Activated CD8-positive, alpha-beta T cell treated with anti-CD3 and anti-CD28 coated beads, Interleukin-2, amount 10 ng/mL, durations not matched to agents 7 days and 5 days (primary cell): Measurements from ENCODE around the gene PKP4. TPM values are rescaled to one million over a fixed set of nuclear protein-coding genes. Genes with fewer than 3 reads are reported as not detected.

ENCODE experiments used
- ATAC-seq: fragments of 150-1000 bp; cut with Tn5 transposase; one replicate; pipeline ENCODE4 v1.10.0; 2021; ENCODE audit warnings: moderate library complexity
- CTCF ChIA-PET: fragments of 350-600 bp; sonication (Branson Sonifier 250); formaldehyde crosslinking; loops from one replicate; lab custom pipeline; 2021; ENCODE audit warnings: antibody characterized with exemption; lab: Charles Lee
- POLR2A ChIA-PET: fragments of 350-600 bp; sonication (Branson Sonifier 250); formaldehyde crosslinking; loops from one replicate; lab custom pipeline; 2021; ENCODE audit warnings: antibody characterized with exemption; lab: Charles Lee
- DNase-seq: peaks from one replicate; pipeline ENCODE4 v3.0.0-alpha.2; 2020
- H3K27ac Mint-ChIP-seq: one replicate; pipeline ENCODE4 v1.8.0; 2021; ENCODE audit warnings: mild to moderate bottlenecking, mixed read lengths
- H3K27me3 Mint-ChIP-seq: one replicate; pipeline ENCODE4 v1.8.0; 2021; ENCODE audit warnings: low read depth, mixed read lengths
- H3K36me3 Mint-ChIP-seq: one replicate; pipeline ENCODE4 v1.8.0; 2021; ENCODE audit warnings: low read depth, mixed read lengths
- H3K4me1 Mint-ChIP-seq: one replicate; pipeline ENCODE4 v1.8.0; 2021; ENCODE audit warnings: low read depth, mixed read lengths
- H3K4me3 Mint-ChIP-seq: one replicate; pipeline ENCODE4 v1.8.0; 2021; ENCODE audit warnings: mild to moderate bottlenecking, mixed read lengths
- H3K9me3 Mint-ChIP-seq: one replicate; pipeline ENCODE4 v1.8.0; 2022; ENCODE audit warnings: mixed read lengths; ENCODE audit not compliant: insufficient read depth
- total RNA-seq, 2 experiments: library from RNA; stranded (reverse); gene quantifications; one replicate each; pipeline ENCODE4 v1.2.3, GENCODE V29; 2021

The PKP4 gene
- total RNA-seq, 2 experiments from 2014 or later, result 32.9 to 35.8 TPM

- Mint-ChIP-seq H3K27me3 (no peaks in the 10 kb centered on the region), H3K4me1 (no peaks in the 10 kb centered on the region), H3K36me3 (no peaks in the 10 kb centered on the region), H3K27ac (no peak overlapping the region), H3K4me3 (no peak overlapping the region), H3K9me3 (no peaks in the 10 kb centered on the region)
- ChIA-PET POLR2A (no interaction called here), CTCF (no interaction called here)
- ATAC-seq, result no peak
- DNase-seq, result no peak
These were observed 46.2 kb downstream of the PKP4 start for GRCh38 chr2:158502974-158503373.

DNA sequence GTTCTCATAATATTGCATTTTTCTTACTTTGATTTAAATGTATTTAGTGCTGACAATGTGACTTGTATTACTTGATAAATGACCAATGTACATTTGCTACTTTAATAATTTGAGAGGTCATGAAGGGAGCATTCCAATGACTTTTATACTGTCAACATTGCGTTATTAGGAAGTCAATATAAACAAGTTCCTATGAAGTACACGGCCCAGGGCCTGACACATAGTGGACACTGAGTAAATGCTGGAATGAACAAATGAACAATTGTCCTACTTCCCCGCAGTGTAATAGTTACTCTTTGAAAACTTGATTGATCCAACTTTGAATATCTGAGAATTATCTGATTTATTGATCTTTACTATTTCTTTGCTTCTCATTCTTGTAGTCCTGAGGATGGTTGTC lies 47.3 kb downstream of the PKP4 start:
- POLR2A ChIA-PET, result no interaction called here
- CTCF ChIA-PET, result no interaction called here
- Mint-ChIP-seq H3K27ac (no peak overlapping the region), H3K9me3 (no peaks in the 10 kb centered on the region), H3K4me3 (no peak overlapping the region), H3K27me3 (no peaks in the 10 kb centered on the region), H3K4me1 (no peaks in the 10 kb centered on the region), H3K36me3 (no peaks in the 10 kb centered on the region)
- ATAC-seq (no peak), DNase-seq (no peak)

DNA sequence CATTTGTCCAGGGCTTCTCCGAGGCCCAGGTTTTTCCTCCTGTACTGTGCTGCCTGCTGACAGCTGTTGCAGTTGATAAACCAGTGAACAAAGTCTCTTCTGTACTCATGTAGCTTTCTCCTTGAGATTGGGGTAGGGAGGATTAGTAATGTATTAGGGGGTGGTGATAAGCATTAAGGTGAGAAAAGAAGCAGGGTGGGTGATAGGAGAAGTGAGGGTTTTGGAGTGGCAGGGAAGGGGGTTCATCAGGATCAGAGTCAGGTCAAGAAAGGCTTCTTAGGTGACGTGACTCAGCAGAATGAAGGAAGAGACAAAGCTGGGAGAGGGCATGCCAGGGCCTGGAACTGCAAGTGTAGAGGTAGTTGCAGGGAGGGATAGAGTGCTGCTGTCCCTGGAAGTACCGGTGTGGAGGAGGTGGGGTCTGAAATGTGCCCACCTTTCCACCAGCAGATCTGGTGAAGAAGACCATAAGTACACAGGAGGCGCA lies 48.7 kb downstream of the PKP4 start:
- H3K36me3 Mint-ChIP-seq, result no peaks in the 10 kb centered on the region
- no peaks in the 10 kb centered on the region for H3K27me3 Mint-ChIP-seq
- no peak for DNase-seq
- no peaks in the 10 kb centered on the region for H3K9me3 Mint-ChIP-seq
- ChIA-PET CTCF (no interaction called here), POLR2A (interaction anchor here (0.7 kb wide), 1 partner anchor 1415 kb away, joined by 3 read pairs; no protein-coding TSS in a partner anchor)
- H3K4me1 Mint-ChIP-seq, result no peaks in the 10 kb centered on the region
- no peak overlapping the region for H3K27ac Mint-ChIP-seq
- H3K4me3 Mint-ChIP-seq, result no peak overlapping the region
- no peak for ATAC-seq

DNA sequence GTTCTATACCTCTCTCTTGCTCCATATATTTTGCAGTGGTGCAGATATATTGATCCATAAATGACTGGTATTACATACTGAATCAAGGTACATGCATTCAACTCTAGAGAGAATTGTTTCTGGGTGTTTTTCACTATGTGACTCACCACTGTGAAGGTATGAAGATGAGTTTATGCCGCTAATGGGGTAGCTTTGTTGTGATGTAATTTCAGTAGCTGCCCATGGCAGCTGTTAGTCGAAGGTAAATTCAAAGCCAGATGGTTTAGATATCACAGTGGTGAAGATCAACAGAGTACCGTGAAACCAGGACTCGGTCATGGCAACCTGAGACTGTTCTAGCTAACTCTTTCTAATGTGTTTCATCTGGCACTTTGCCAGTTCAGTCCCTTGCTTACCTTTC lies 50.4 kb downstream of the PKP4 start:
- Mint-ChIP-seq H3K9me3 (no peaks in the 10 kb centered on the region), H3K27ac (no peak overlapping the region), H3K4me3 (no peak overlapping the region), H3K4me1 (no peaks in the 10 kb centered on the region), H3K27me3 (no peaks in the 10 kb centered on the region), H3K36me3 (no peaks in the 10 kb centered on the region)
- CTCF ChIA-PET, result no interaction called here
- DNase-seq, result no peak
- POLR2A ChIA-PET, result no interaction called here
- ATAC-seq, result no peak

DNA sequence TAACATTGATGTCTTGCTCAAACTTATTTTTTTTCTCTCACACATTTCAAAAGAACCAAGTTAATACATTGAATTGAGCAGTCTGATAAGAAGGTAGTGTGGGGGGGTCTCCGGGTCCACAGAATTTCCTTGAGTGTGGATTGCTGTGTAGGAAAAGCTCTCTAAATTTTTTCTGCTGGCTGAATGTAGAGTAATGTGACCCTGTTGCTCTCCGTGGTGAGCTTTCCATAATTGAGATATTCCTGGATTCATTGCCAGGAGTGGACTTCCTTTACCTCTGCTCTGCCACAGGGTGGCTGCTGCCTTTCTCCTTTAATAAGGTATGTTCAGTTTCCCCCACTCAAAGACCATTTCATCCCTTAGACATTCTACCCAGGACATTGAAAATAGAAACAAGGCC lies 50.9 kb downstream of the PKP4 start:
- CTCF ChIA-PET, result no interaction called here
- DNase-seq, result no peak

DNA sequence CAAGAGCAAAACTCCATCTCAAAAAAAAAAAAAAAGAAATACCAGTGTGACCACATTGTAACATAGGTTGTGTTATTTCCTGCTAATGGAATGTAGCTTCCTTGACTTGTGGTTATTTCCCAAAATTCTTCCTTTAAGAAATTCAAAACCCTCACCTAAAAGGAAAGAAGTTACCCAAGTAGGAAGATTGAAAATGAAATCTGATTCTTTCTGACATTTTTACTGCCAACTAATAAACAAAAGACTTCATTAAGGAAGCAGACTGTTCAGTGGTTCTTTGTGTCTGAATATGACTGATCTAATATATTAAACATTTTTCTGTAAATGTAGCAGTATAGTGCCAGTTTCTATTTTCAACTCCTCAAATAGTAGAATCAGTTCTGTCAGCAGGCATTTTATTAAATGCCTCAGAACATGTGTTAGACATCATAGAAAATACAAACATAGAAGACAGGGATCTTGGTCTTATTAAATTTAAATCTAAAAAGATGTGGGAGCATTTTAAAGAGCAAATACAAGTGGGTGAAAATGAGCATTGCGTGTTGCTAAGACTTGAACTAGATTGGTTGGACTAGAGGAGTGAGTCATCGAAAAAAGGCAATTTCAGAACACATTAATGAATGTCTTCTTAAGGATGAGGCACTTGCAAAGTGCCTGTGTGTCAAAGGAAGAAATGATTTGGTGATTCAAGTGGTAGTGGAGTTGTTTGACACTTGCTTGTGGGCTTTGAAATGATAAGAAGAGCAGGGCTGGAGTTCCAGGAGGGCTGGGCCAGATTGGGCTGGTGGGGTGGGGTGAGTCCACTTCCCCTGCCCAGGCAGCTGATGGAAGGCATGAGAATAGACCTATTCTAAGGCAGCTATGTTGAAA lies 53.4 kb downstream of the PKP4 start:
- H3K36me3 Mint-ChIP-seq, result no peaks in the 10 kb centered on the region
- no peak overlapping the region for H3K4me3 Mint-ChIP-seq
- H3K9me3 Mint-ChIP-seq, result no peaks in the 10 kb centered on the region
- DNase-seq (no peak), ATAC-seq (no peak)
- POLR2A ChIA-PET, result no interaction called here
- H3K27me3 Mint-ChIP-seq, result no peaks in the 10 kb centered on the region
- CTCF ChIA-PET, result no interaction called here
- H3K4me1 Mint-ChIP-seq, result no peaks in the 10 kb centered on the region
- H3K27ac Mint-ChIP-seq, result no peak overlapping the region

More for the DNA sequence above, 50.9 kb downstream of the PKP4 start:
- Mint-ChIP-seq H3K9me3 (no peaks in the 10 kb centered on the region), H3K4me1 (no peaks in the 10 kb centered on the region), H3K4me3 (no peak overlapping the region), H3K27me3 (no peaks in the 10 kb centered on the region), H3K36me3 (no peaks in the 10 kb centered on the region), H3K27ac (no peak overlapping the region)
- no peak for ATAC-seq
- POLR2A ChIA-PET, result no interaction called here

- no peak for DNase-seq
- Mint-ChIP-seq H3K36me3 (no peaks in the 10 kb centered on the region), H3K4me1 (no peaks in the 10 kb centered on the region), H3K4me3 (no peak overlapping the region), H3K9me3 (no peaks in the 10 kb centered on the region), H3K27me3 (no peaks in the 10 kb centered on the region), H3K27ac (no peak overlapping the region)
- ChIA-PET CTCF (no interaction called here), POLR2A (no interaction called here)
- ATAC-seq, result no peak
These were observed 54.1 kb downstream of the PKP4 start for GRCh38 chr2:158510887-158511286.

- Mint-ChIP-seq H3K27me3 (no peaks in the 10 kb centered on the region), H3K4me3 (no peak overlapping the region), H3K9me3 (no peaks in the 10 kb centered on the region), H3K4me1 (no peaks in the 10 kb centered on the region), H3K36me3 (no peaks in the 10 kb centered on the region), H3K27ac (no peak overlapping the region)
- ATAC-seq, result no peak
- ChIA-PET CTCF (no interaction called here), POLR2A (no interaction called here)
- no peak for DNase-seq
These were observed 55.0 kb downstream of the PKP4 start for GRCh38 chr2:158511706-158512105.

DNA sequence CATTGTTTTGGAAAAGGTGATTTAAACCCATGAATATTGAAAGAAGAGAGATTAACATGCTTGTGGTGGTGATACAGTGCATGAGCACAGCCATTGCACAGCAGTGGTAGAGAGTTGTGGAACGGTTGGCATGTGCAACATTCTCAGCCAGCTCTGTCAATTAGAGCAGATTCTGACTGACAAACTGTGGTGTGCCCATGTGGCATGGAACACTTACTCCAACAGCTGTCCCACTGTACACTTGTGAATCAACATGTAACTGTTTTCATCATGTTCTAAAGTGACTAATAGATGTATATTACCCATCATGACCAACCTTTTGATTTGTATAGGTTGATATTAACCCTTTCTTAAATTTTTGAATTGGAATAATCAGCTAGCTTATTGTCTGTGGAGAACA lies 55.6 kb downstream of the PKP4 start:
- DNase-seq (no peak), ATAC-seq (no peak)
- no peaks in the 10 kb centered on the region for H3K36me3 Mint-ChIP-seq
- H3K27ac Mint-ChIP-seq, result no peak overlapping the region
- H3K4me1 Mint-ChIP-seq, result no peaks in the 10 kb centered on the region
- no peak overlapping the region for H3K4me3 Mint-ChIP-seq
- ChIA-PET CTCF (no interaction called here), POLR2A (no interaction called here)
- no peaks in the 10 kb centered on the region for H3K27me3 Mint-ChIP-seq
- no peaks in the 10 kb centered on the region for H3K9me3 Mint-ChIP-seq

DNA sequence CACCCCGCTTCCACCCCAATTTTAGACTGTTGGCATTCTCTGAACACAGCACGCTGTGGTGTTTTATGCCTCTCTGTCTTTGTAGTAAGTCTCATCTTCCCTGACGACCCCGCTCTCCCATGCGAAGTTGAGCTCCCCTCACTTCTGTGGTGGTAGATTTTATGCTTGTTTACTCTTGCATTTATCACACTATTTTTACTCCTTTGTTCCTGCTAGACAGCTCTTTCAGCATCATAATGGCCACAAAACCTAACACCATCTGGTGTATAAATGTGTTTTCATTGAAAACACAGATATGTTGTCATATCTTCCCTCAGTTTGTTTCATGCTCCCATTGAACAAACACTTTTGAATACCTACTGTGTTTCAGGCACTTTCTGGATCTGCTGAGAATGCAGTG lies 57.1 kb downstream of the PKP4 start:
- ChIA-PET CTCF (no interaction called here), POLR2A (no interaction called here)
- H3K36me3 Mint-ChIP-seq, result no peaks in the 10 kb centered on the region
- H3K27me3 Mint-ChIP-seq, result no peaks in the 10 kb centered on the region
- no peaks in the 10 kb centered on the region for H3K9me3 Mint-ChIP-seq
- no peak overlapping the region for H3K27ac Mint-ChIP-seq
- no peak for DNase-seq
- no peaks in the 10 kb centered on the region for H3K4me1 Mint-ChIP-seq
- no peak for ATAC-seq
- no peak overlapping the region for H3K4me3 Mint-ChIP-seq

- DNase-seq (no peak), ATAC-seq (no peak)
- CTCF ChIA-PET, result no interaction called here
- H3K4me1 Mint-ChIP-seq, result no peaks in the 10 kb centered on the region
- no peak overlapping the region for H3K4me3 Mint-ChIP-seq
- H3K9me3 Mint-ChIP-seq, result peaks cover 8% of the 10 kb centered on the region
- H3K36me3 Mint-ChIP-seq, result no peaks in the 10 kb centered on the region
- POLR2A ChIA-PET, result no interaction called here
- no peak overlapping the region for H3K27ac Mint-ChIP-seq
- no peaks in the 10 kb centered on the region for H3K27me3 Mint-ChIP-seq
These were observed 61.3 kb downstream of the PKP4 start for GRCh38 chr2:158518084-158518483.

DNA sequence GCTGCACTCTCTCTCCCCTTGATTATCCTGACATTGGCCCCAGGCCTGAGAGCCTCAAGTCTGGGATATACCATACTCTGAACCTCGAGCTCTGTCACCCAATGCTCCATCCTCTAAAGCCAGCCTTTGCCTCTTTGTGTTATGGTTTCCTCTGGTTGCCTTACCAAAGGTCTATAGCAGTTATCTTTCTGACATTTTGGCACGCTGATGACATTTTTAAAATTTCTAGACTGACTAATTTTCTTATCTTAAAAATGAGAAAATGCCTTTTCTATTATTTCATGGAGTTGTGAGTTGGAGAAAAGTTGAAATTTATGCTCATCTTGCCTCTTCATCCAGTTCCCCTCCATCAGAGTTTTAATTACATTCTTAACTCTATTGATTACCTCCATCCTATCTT lies 62.7 kb downstream of the PKP4 start:
- CTCF ChIA-PET, result interaction anchor here (1.1 kb wide), 1 partner anchor 922 kb away, joined by 3 read pairs; no protein-coding TSS in a partner anchor
- no peak for ATAC-seq
- Mint-ChIP-seq H3K9me3 (peaks cover 8% of the 10 kb centered on the region), H3K4me3 (no peak overlapping the region), H3K4me1 (no peaks in the 10 kb centered on the region), H3K36me3 (no peaks in the 10 kb centered on the region), H3K27ac (no peak overlapping the region), H3K27me3 (no peaks in the 10 kb centered on the region)
- no peak for DNase-seq
- POLR2A ChIA-PET, result no interaction called here
